K562 (cell line): ENCODE results near the gene PRRC2A. TPM values are rescaled to one million over a fixed set of nuclear protein-coding genes. Genes with fewer than 3 reads are reported as not detected.

Experiments used
- ATAC-seq: fragments of 200-7000 bp; cut with Tn5 transposase; 3 replicates; pipeline ENCODE4 v1.9.1; 2020; ENCODE audit warnings: moderate library complexity
- BruUV-seq: library from RNA; stranded (reverse); fragments of 400-500 nt; replicated peaks from 2 replicates; lab custom pipeline; 2021; lab: Mats Ljungman, UMichigan
- CTCF ChIA-PET: fragments of 300-600 bp; formaldehyde crosslinking; extraction: SDS; loops from one replicate; lab custom pipeline; 2021; ENCODE audit warnings: low intra/inter-chr PET ratio; lab: Yijun Ruan, JAX
- POLR2A ChIA-PET: fragments of 300-600, 350-650 bp; sonication (Branson Sonifier 250); formaldehyde crosslinking; extraction: SDS; loops from one replicate; lab custom pipeline; 2021; ENCODE audit warnings: antibody characterized with exemption, inconsistent platforms; lab: Yijun Ruan, JAX
- DNase-seq, 4 experiments: peaks; one replicate each; pipeline versions ENCODE4 v3.0.0 to v3.0.0-alpha.2; 2011 to 2018; ENCODE audit warnings: low spot score in 3 of 4, mixed read lengths in 3 of 4; ENCODE audit errors: extremely low read depth in 1 of 4
- FAIRE-seq: peaks from 2 replicates; lab custom pipeline; 2011; peaks lifted over from hg19 to GRCh38; lab: Jason Lieb, UNC
- H2AFZ ChIP-seq: 2 replicates; pipeline ENCODE4 v1.6.0; 2011; ENCODE audit warnings: low read depth, low read length, control low read depth, inconsistent platforms
- H3K27ac ChIP-seq: fragments of 200-600 bp; 3 replicates; pipeline ENCODE4 v1.8.0; 2011; ENCODE audit warnings: low read depth, mild to moderate bottlenecking, control low read depth, inconsistent platforms, low read length, moderate library complexity, mixed read lengths; ENCODE audit errors: extremely low read depth
- H3K27me3 ChIP-seq, 2 experiments: fragments of 300-600 bp in 1 of 2; 2 replicates in 1 of 2; 3 replicates in 1 of 2; pipeline versions ENCODE4 v1.6.0 to v1.8.0; 2011; ENCODE audit warnings: inconsistent platforms in 2 of 2, low read length in 2 of 2, mild to moderate bottlenecking in 1 of 2, mixed read lengths in 1 of 2, moderate library complexity in 1 of 2; ENCODE audit not compliant: control insufficient read depth in 2 of 2, insufficient read depth in 2 of 2
- H3K36me3 ChIP-seq: fragments of 300-600 bp; 3 replicates; pipeline ENCODE4 v1.8.0; 2011; ENCODE audit warnings: mild to moderate bottlenecking, low read length, inconsistent platforms; ENCODE audit not compliant: control insufficient read depth, insufficient read depth
- H3K4me1 ChIP-seq, 2 experiments: fragments of 200-600 bp in 1 of 2; replicated peaks in 1 of 2; 2 replicates in 1 of 2; 3 replicates in 1 of 2; pipeline versions ENCODE4 v1.5.1 to v1.8.0; 2011; ENCODE audit warnings: inconsistent platforms in 2 of 2, low read length in 2 of 2, mild to moderate bottlenecking in 1 of 2, mixed read lengths in 1 of 2, moderate library complexity in 1 of 2; ENCODE audit not compliant: control insufficient read depth in 2 of 2, insufficient read depth in 2 of 2
- H3K4me2 ChIP-seq: 2 replicates; pipeline ENCODE4 v1.6.1; 2011; ENCODE audit warnings: low read length, control low read depth, inconsistent platforms, mixed read lengths; ENCODE audit not compliant: insufficient read depth
- H3K4me3 ChIP-seq: fragments of 200-600 bp; sonication (generic), shearing (Covaris generic); 2 replicates; pipeline ENCODE4 v1.5.1; 2016; ENCODE audit warnings: control low read depth, inconsistent platforms
- H3K79me2 ChIP-seq: fragments of 200-600 bp; 3 replicates; pipeline ENCODE4 v1.8.0; 2011; ENCODE audit warnings: low read length, inconsistent platforms; ENCODE audit not compliant: control insufficient read depth, insufficient read depth
- H3K9ac ChIP-seq, 2 experiments: 2 replicates each; pipeline versions ENCODE4 v1.6.0 to v1.6.1; 2011; ENCODE audit warnings: low read depth in 2 of 2, low read length in 2 of 2, control low read depth in 1 of 2, inconsistent platforms in 1 of 2, mild to moderate bottlenecking in 1 of 2, mixed read lengths in 1 of 2; ENCODE audit not compliant: insufficient read depth in 1 of 2
- H3K9me1 ChIP-seq: one replicate; pipeline ENCODE4 v1.6.0; 2011; ENCODE audit warnings: inconsistent platforms, mild to moderate bottlenecking, low read length, moderate library complexity; ENCODE audit not compliant: control insufficient read depth, insufficient read depth
- H3K9me3 ChIP-seq: replicated peaks from 2 replicates; pipeline ENCODE4 v1.5.1; 2011; ENCODE audit warnings: low read depth, low read length, inconsistent platforms; ENCODE audit not compliant: control insufficient read depth, insufficient read depth
- H4K20me1 ChIP-seq: replicated peaks from 2 replicates; pipeline ENCODE4 v1.6.1; 2011; ENCODE audit warnings: low read length, inconsistent platforms, mixed read lengths; ENCODE audit not compliant: control insufficient read depth, insufficient read depth
- GABPA ChIP-seq: fragments of 200-800 bp; sonication (Bioruptor generic); conservative IDR thresholded peaks from 2 replicates; pipeline ENCODE4 v1.6.1; 2016; ENCODE audit warnings: low read depth, missing genetic modification characterization, missing compliant biosample characterization
- PRDM10 ChIP-seq: fragments of 450-650 bp; IDR thresholded peaks from 2 replicates; pipeline ENCODE4 v1.6.1; 2018; ENCODE audit not compliant: partially characterized antibody
- TBL1XR1 ChIP-seq, 2 experiments: IDR thresholded peaks; 2 replicates each; pipeline ENCODE4 v1.6.1; 2012; ENCODE audit warnings: improper control_type of control experiment in 2 of 2, low read length in 2 of 2, mild to moderate bottlenecking in 1 of 2
- WGBS: fragments of 100-300 bp; shearing (Covaris generic); methylation state at CpG from one replicate; pipeline ENCODE4 v1.1.6; 2016; ENCODE audit warnings: low coverage, mixed read lengths; ENCODE audit not compliant: insufficient coverage; ENCODE audit errors: missing lambda C conversion rate; 5-methylcytosine and 5-hydroxymethylcytosine counted together
- in situ Hi-C: fragments of 300-500 bp; cut with MboI; formaldehyde crosslinking; loops from 4 replicates; pipeline ENCODE4 v1.15.0; 2018; ENCODE audit warnings: inconsistent platforms, mixed read lengths
- intact Hi-C: fragments of 100-400 bp; cut with micrococcal nuclease; formaldehyde crosslinking; loops from 2 replicates; pipeline ENCODE4 v1.14.2; 2022
- polyA plus RNA-seq, 8 experiments: library from polyadenylated mRNA; depleted of rRNA in 4 of 8; stranded (reverse) in 5 of 8; unstranded in 3 of 8; fragments of >200 nt; fragmentation: Nextera tagmentation in 2 of 8; fragmentation: Illumina TruSeq in 1 of 8; extraction: Ambion mirVana in 2 of 8; extraction: Trizol in 1 of 8; gene quantifications; 2 replicates each; pipeline versions ENCODE4 v1.2.1 to v1.2.3, GENCODE V29; 2011 to 2014; ENCODE audit warnings: inconsistent platforms in 1 of 8, missing spikeins in 1 of 8
- total RNA-seq, 7 experiments: library from RNA; depleted of rRNA in 6 of 7; stranded (reverse); fragments of >200 nt in 6 of 7; fragmentation: Illumina TruSeq in 2 of 7; extraction: Trizol in 2 of 7; gene quantifications; 2 replicates each; pipeline versions ENCODE4 v1.2.1 to v1.2.3, GENCODE V29; 2011 to 2021; ENCODE audit warnings: low replicate concordance in 1 of 7

PRRC2A gene
- total and polyA plus RNA-seq, 9 of the 15 experiments (the other 6 are each of a cell fraction or from before 2014, with no cell fraction given), result 1.0 to 332 (median 63.0) TPM

- Histone ChIP-seq H3K4me2 (peak overlapping the region; percentile 91), H3K4me3 (no peak overlapping the region), H3K79me2 (no peaks in the 10 kb centered on the region), H3K27ac (no peak overlapping the region), H3K27me3 (no peaks in the 10 kb centered on the region), H3K9me3 (no peaks in the 10 kb centered on the region), H4K20me1 (no peaks in the 10 kb centered on the region), H2AFZ (no peak overlapping the region; the same call in 1 of the 2 replicates), H3K36me3 (no peaks in the 10 kb centered on the region), H3K9me1 (no peaks in the 10 kb centered on the region), H3K4me1 (peaks cover 0 to 30% of the 10 kb centered on the region in 2 experiments; a peak in 3 of 5 replicates), H3K9ac (no peak overlapping the region)
- intact Hi-C loops, result loop anchor here (1.0 to 10.0 kb wide), 3 partner anchors 19 to 385 kb away; partner anchors contain the start of genes ATP6V1G2 and NFKBIL1
- FAIRE-seq (no peak), DNase-seq (no peak), ATAC-seq (no peak)
- TF ChIP-seq GABPA (tag) (peak; percentile 19; the same call in 1 of the 2 replicates), PRDM10 (peak; percentile 56), TBL1XR1 (IDR thresholded peaks at IDR 0.05; ENCODE audit: low read length in 2 of 2) (no peak)
- WGBS, result 68% methylated on average over 8 of the region's 8 CpGs
- POLR2A ChIA-PET, result interaction anchor here (0.6 to 3.3 kb wide), 12 partner anchors 9 to 1988 kb away, joined by 3 to 20 read pairs (median 4); partner anchors contain the start of genes APOM, DDX39B and MICB
- no TSS peak for BruUV-seq
- in situ Hi-C loops, result no loop called here
- CTCF ChIA-PET, result interaction anchor here (1.3 kb wide), 1 partner anchor 32 kb away, joined by 4 read pairs; the partner anchor contains the start of gene NFKBIL1
Measured at GRCh38 chr6:31579546-31580437, 40.7 kb upstream of the PRRC2A start.
